MV-4-11 (cell line): ENCODE measurements around the gene SHC2.
"Not testable (repeated sequence)": the region's sequence is repeated elsewhere in the genome, so short reads cannot be mapped to it uniquely, and the experiment has no call there.

Source experiments
- DNase-seq: peaks from one replicate; lab custom pipeline; 2025; lab: John Stamatoyannopoulos, UW

Gene SHC2

GRCh38 chr19:389255-389934 lies 71.4 kb downstream of the SHC2 start:
- DNase-seq: no peak

- no peak for DNase-seq
These were observed 72.1 kb downstream of the SHC2 start for GRCh38 chr19:388691-389090.

DNA sequence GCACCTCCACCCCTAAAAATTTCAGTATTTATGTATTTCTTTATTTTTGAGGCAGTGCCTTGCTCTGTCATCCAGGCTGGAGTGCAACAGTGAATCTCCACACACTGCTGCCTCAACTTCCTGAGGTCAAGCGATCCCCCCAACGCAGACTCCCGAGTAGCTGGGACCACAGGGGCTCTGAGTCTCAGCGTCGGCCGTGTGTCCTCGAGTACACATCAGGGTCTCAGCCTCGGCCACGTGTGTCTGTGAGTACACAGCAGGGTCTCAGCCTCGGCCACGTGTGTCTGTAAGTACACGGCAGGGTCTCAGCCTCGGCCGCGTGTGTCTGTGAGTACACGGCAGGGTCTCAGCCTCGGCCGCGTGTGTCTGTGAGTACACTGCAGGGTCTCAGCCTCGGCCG lies 73.1 kb downstream of the SHC2 start:
- DNase-seq: no peak

DNA sequence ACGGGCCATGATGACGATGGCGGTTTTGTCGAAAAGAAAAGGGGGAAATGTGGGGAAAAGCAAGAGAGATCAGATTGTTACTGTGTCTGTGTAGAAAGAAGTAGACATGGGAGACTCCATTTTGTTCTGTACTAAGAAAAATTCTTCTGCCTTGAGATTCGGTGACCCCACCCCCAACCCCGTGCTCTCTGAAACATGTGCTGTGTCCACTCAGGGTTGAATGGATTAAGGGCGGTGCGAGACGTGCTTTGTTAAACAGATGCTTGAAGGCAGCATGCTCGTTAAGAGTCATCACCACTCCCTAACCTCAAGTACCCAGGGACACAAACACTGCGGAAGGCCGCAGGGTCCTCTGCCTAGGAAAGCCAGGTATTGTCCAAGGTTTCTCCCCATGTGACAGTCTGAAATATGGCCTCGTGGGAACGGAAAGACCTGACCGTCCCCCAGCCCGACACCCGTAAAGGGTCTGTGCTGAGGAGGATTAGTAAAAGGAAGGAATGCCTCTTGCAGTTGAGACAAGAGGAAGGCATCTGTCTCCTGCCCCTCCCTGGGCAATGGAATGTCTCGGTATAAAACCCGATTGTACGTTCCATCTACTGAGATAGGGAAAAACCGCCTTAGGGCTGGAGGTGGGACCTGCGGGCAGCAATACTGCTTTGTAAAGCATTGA lies 74.1 kb downstream of the SHC2 start:
- not testable (repeated sequence) for DNase-seq

DNA sequence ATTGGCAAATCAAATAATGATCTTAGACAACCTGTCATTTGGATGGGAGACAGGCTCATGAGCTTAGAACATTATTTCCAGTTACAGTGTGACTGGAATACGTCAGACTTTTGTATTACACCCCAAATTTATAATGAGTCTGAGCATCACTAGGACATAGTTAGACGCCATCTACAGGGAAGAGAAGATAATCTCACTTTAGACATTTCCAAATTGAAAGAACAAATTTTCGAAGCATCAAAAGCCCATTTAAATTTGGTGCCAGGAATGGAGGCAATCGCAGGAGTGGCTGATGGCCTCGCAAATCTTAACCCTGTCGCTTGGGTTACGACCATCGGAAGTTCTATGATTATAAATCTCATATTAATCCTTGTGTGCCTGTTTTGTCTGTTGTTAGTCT lies 74.6 kb downstream of the SHC2 start:
- DNase-seq: not testable (repeated sequence)

GRCh38 chr19:384799-385169 lies 76.0 kb downstream of the SHC2 start:
- DNase-seq: no peak

DNA sequence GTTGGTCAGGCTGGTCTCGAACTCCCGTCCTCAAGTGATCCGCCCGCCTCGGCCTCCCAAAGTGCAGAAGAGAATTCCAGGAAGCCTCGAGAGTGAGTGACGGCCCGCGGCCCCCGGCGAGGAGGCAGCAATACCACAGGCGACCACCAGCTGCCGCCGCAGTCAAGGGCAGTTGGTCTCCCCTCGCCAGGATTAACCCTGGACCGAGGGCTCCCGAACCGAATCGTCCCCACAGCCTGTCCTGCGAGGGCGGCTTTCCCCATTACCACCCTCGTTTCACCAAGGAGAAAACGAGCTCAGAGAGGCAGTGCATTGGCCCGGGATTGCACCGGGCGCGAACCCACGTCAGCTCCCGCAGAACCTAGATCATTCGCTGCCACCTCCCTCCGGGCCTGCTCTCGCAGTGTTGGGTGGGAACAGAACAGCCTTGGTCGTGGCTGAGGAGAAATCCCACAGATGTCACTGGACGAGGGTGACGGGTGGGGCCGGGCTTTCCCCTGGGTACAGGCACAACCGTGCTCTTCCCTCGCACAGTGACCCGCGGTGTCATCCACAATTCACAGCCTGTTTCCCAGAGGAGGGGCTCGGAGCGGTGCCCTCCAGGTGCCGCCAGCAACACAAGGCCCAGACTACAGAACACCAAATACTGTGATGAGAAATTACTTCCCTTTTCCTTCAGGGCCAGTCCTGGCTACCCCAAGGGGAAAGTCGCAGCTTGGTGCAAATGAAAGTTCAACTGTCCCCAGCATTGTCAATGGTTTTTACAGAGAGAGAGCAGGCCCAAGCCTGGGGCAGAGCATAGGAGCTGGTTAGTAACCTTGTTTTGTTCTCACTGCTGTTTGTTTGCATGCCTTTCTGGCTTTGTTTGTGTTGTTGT lies 76.7 kb downstream of the SHC2 start:
- DNase-seq: peak; percentile 60

DNA sequence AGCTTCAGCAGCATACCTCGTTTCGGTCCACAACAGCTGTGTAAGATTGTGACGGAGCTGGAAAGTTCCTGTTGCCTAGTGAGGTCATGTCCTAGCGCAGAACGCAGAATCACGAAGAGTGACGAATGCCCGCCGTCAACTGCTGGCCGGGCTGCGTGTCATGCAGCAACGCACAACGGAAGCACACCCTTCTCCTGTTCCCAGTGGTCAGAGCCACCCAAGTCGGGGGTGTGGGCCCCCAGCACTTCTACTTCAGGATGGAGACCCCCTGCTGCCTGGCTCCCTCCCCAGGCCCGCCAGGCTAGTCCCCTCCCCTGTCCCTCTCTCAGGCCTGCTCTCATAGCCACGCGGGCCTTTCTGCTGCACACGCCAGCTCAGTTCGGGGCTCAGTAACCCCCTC lies 77.8 kb downstream of the SHC2 start:
- DNase-seq: no peak

DNA sequence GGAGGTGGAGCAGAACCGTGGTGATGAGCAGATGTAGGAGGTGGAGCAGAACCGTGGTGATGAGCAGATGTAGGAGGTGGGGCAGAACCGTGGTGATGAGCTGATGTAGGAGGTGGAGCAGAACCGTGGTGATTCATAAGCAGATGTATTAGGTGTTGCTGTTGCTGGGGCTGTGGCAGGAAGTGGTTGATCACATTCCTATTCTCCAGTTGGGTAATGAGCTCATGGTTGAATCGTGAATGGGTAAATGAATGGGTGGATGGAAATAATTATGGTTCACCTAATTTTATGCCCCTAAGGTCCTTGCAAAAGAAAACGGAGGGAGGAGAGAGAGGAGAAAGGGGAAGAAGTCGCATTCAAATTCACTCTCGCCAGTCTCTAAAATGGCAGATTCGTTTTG lies 78.3 kb downstream of the SHC2 start:
- peak; percentile 85 for DNase-seq

- DNase-seq: not testable (repeated sequence)
These were observed 78.9 kb downstream of the SHC2 start for GRCh38 chr19:381901-382300.

DNA sequence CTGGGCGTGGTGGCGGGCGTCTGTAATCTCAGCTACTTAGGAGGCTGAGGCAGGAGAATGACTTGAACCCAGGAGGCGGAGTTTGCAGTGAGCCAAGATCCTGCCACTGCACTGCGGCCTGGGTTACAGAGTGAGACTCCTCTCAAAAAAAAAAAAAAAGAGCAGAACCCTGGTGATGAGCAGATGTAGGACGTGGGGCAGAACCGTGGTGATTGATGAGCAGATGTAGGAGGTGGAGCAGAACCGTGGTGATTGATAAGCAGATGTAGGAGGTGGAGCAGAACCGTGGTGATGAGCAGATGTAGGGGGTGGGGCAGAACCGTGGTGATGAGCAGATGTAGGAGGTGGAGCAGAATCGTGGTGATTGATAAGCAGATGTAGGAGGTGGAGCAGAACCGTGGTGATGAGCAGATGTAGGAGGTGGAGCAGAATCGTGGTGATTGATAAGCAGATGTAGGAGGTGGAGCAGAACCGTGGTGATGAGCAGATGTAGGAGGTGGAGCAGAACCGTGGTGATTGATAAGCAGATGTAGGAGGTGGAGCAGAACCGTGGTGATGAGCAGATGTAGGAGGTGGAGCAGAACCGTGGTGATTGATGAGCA lies 80.1 kb downstream of the SHC2 start:
- DNase-seq: not testable (repeated sequence)

- DNase-seq: no peak
These were observed 81.0 kb downstream of the SHC2 start for GRCh38 chr19:379796-380195.

- DNase-seq: no peak
These were observed 82.1 kb downstream of the SHC2 start for GRCh38 chr19:378706-379105.

GRCh38 chr19:377801-378581 lies 82.8 kb downstream of the SHC2 start:
- no peak for DNase-seq

- no peak for DNase-seq
These were observed 84.7 kb downstream of the SHC2 start for GRCh38 chr19:376111-376470.

DNA sequence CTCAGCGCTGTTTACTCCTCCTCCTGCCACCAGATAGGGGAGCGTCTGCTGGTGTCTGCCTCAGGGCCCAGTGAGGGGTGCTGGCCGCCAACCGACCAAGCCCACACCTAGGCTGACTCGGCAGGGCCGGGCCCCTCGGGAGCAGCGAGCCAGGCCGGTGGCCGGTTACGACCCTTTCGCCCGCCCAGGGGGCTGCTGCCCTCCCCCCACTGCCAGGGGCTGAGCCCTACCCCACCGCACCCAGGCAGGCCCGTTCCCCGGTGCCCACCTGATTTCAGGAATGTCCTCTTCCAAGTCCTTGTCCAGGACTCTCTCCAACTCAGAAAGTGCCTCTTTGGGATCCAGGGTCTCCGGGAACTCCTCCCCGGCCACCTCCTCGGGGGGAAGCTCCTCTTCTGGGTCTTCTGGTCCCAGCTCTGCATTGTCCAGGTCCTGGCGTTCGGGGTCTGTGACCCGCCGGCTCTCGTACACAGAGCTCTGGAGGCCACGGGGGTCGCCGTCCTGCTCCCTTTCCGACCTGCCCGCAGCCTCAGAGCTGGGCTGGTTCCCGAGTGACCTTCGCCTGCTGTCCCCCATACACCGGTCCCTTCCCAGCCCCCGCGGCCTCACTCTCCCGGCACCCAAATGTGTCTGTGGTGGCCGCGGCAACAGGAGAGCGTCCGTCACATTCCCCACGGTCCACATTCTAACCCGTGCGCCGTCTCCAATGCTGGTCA lies 85.3 kb downstream of the SHC2 start:
- no peak for DNase-seq

- DNase-seq: no peak
These were observed 86.0 kb downstream of the SHC2 start for GRCh38 chr19:374886-375235.

- no peak for DNase-seq
These were observed 86.5 kb downstream of the SHC2 start for GRCh38 chr19:374183-374885.

DNA sequence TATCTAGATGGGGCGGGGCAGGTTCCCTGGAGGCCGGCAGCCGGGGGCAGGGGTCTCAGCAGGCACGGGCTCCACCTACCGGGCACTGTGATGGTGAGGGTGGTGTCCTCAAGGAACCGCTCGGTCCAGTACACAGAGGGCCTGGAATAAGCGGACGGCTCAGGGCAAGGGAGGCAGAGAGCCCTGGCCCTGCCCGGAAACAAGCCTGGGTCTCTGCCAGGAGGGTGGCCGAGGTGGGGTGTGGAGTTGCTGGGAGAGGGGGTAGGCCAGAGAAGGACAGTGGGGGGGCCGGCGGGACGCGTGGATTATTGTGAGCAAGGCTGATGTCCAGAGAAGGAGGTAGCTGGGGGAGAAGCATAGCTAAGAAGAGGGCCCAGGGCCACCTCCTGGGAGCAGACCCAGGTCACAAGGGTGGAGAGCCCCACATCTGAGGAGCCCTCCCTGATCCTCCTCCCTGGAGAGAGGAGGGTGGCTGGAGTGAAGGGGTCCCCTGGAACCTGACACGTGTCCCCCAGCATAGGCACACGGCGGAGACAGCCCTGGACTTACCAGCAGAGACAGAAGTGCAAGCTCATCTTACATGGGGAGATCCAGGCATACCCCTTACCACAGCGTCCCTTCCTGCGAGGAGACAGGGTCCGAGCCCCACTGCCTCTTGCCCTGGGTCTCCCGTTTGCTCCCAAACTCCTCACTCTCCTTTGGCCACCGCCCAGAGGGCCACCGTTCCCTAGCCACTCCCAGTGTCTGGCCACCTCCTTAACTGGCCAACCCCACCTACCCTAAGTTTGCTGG lies 87.2 kb downstream of the SHC2 start:
- no peak for DNase-seq
